K562 (cell line): ENCODE results near the gene GABPB2. TPM values are rescaled to one million over a fixed set of nuclear protein-coding genes. Genes with fewer than 3 reads are reported as not detected.
A peak's percentile ranks its signal among the peaks of the same experiment; 100 is the strongest.

ENCODE experiments used
- ARID2 ChIP-seq: fragments of 450-650 bp; IDR thresholded peaks from 2 replicates; pipeline ENCODE4 v1.6.1; 2017; ENCODE audit warnings: antibody characterized with exemption, mild to moderate bottlenecking
- ATF2 ChIP-seq: sonication (generic); formaldehyde crosslinking; IDR thresholded peaks from 2 replicates; pipeline ENCODE4 v1.8.1; 2022; ENCODE audit warnings: missing genetic modification reagents
- CTCFL ChIP-seq: IDR thresholded peaks from 2 replicates; pipeline ENCODE4 v1.6.1; 2011; ENCODE audit warnings: borderline replicate concordance, low read depth, mild to moderate bottlenecking, moderate library complexity, low read length; ENCODE audit not compliant: insufficient read depth, poor library complexity, severe bottlenecking
- EP300 ChIP-seq: IDR thresholded peaks from 2 replicates; pipeline ENCODE4 v1.6.1; 2012; ENCODE audit warnings: low read length, improper control_type of control experiment
- ESRRA ChIP-seq: fragments of 450-650 bp; IDR thresholded peaks from 2 replicates; pipeline ENCODE4 v1.6.1; 2014; ENCODE audit warnings: low read depth, mild to moderate bottlenecking, moderate library complexity, borderline replicate concordance
- FOXK2 ChIP-seq, 2 experiments: fragments of 450-650 bp; IDR thresholded peaks in 1 of 2; conservative IDR thresholded peaks in 1 of 2; 2 replicates each; pipeline ENCODE4 v1.6.1; 2016; ENCODE audit warnings: low read depth in 2 of 2, mild to moderate bottlenecking in 1 of 2
- MAZ ChIP-seq, 2 experiments: fragments of 450-650 bp in 1 of 2; sonication (generic) in 1 of 2; formaldehyde crosslinking; IDR thresholded peaks in 1 of 2; conservative IDR thresholded peaks in 1 of 2; 2 replicates each; pipeline versions ENCODE4 v1.4.0 to v1.5.0; 2020; ENCODE audit warnings: mild to moderate bottlenecking in 1 of 2, missing genetic modification reagents in 1 of 2
- MNT ChIP-seq, 2 experiments: fragments of 450-650 bp; conservative IDR thresholded peaks; 2 replicates each; pipeline ENCODE4 v1.6.1; 2017; ENCODE audit warnings: mild to moderate bottlenecking in 2 of 2, moderate library complexity in 2 of 2
- MYC ChIP-seq, 2 experiments: fragments of 250-450 bp in 1 of 2; sonication (Bioruptor Pico) in 1 of 2; IDR thresholded peaks; 2 replicates each; pipeline versions ENCODE4 v1.5.1 to v1.6.1; 2012 to 2021; ENCODE audit warnings: low read depth in 2 of 2, borderline replicate concordance in 1 of 2, improper control_type of control experiment in 1 of 2, low read length in 1 of 2, mild to moderate bottlenecking in 1 of 2, moderate library complexity in 1 of 2
- PCBP1 ChIP-seq: fragments of 200-400 bp; formaldehyde crosslinking; IDR thresholded peaks from 2 replicates; pipeline ENCODE4 v1.6.1; 2018; ENCODE audit warnings: mild to moderate bottlenecking, low read depth, low read length; ENCODE audit not compliant: poor library complexity, severe bottlenecking
- RBBP5 ChIP-seq: fragments of 200-600 bp; sonication (generic); IDR thresholded peaks from 2 replicates; pipeline ENCODE4 v1.6.1; 2012; ENCODE audit warnings: borderline replicate concordance, mild to moderate bottlenecking, low read length, control low read depth, inconsistent platforms; ENCODE audit not compliant: insufficient read depth, poor library complexity, severe bottlenecking
- TBL1XR1 ChIP-seq, 2 experiments: IDR thresholded peaks; 2 replicates each; pipeline ENCODE4 v1.6.1; 2012; ENCODE audit warnings: improper control_type of control experiment in 2 of 2, low read length in 2 of 2, mild to moderate bottlenecking in 1 of 2
- polyA plus RNA-seq, 8 experiments: library from polyadenylated mRNA; depleted of rRNA in 4 of 8; stranded (reverse) in 5 of 8; unstranded in 3 of 8; fragments of >200 nt; fragmentation: Nextera tagmentation in 2 of 8; fragmentation: Illumina TruSeq in 1 of 8; extraction: Ambion mirVana in 2 of 8; extraction: Trizol in 1 of 8; gene quantifications; 2 replicates each; pipeline versions ENCODE4 v1.2.1 to v1.2.3, GENCODE V29; 2011 to 2014; ENCODE audit warnings: inconsistent platforms in 1 of 8, missing spikeins in 1 of 8
- total RNA-seq, 7 experiments: library from RNA; depleted of rRNA in 6 of 7; stranded (reverse); fragments of >200 nt in 6 of 7; fragmentation: Illumina TruSeq in 2 of 7; extraction: Trizol in 2 of 7; gene quantifications; 2 replicates each; pipeline versions ENCODE4 v1.2.1 to v1.2.3, GENCODE V29; 2011 to 2021; ENCODE audit warnings: low replicate concordance in 1 of 7
- TF ChIP-seq, protein P1 (sequence below): fragments of 250-450 bp; sonication (Bioruptor Pico); IDR thresholded peaks from 2 replicates; pipeline ENCODE4 v1.5.0; 2022; ENCODE audit warnings: mild to moderate bottlenecking
- TF ChIP-seq, protein P2 (sequence below): fragments of 200-800 bp; sonication (Bioruptor generic); IDR thresholded peaks from 2 replicates; pipeline ENCODE4 v1.6.1; 2017; ENCODE audit warnings: missing genetic modification characterization, missing compliant biosample characterization

GABPB2 gene
- total and polyA plus RNA-seq, 9 of the 15 experiments (the other 6 are each of a cell fraction or from before 2014, with no cell fraction given) = 2.2 to 13.3 (median 6.1) TPM

DNA sequence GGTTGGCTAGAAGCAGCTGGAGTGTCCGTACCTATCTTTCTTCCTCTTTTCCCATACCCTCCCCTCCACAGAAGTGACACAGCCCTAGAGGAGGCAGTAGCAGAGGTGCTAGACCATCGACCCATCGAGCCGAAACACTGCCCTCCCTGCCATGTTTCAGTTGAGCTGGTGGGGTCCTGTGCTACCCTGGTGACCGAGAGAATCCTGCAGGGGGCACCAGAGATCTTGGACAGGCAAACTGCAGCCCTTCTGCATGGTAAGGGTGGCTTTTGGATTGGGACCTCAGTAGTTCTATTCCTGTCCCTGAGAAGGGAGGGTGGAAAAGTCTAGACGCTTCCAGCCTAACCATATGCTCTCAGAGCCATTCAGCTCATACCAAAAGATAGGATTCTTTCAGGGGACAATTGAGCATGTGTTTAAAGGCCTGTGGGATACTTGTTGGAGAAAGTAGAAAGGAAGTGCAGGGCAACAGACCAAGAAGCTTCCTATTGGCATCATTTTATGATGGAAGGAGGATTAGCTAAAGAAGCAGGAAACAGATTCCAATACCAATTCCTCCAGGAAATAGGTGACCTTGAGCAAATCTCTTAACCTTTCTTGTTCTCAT lies 45.9 kb upstream of the GABPB2 start (continued):
- TF ChIP-seq, protein P1, sequence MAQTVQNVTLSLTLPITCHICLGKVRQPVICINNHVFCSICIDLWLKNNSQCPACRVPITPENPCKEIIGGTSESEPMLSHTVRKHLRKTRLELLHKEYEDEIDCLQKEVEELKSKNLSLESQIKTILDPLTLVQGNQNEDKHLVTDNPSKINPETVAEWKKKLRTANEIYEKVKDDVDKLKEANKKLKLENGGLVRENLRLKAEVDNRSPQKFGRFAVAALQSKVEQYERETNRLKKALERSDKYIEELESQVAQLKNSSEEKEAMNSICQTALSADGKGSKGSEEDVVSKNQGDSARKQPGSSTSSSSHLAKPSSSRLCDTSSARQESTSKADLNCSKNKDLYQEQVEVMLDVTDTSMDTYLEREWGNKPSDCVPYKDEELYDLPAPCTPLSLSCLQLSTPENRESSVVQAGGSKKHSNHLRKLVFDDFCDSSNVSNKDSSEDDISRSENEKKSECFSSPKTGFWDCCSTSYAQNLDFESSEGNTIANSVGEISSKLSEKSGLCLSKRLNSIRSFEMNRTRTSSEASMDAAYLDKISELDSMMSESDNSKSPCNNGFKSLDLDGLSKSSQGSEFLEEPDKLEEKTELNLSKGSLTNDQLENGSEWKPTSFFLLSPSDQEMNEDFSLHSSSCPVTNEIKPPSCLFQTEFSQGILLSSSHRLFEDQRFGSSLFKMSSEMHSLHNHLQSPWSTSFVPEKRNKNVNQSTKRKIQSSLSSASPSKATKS = no peak
- TF ChIP-seq ESRRA (peak; percentile 12; the same call in 1 of the 2 replicates), EP300 (0 out of 2 replicates have a peak, but pooled peaks have one; percentile 3), RBBP5 (no peak), FOXK2 (conservative IDR thresholded peaks at IDR 0.05 in 1 of 2, IDR thresholded peaks at IDR 0.05 in 1 of 2; ENCODE audit: low read depth in 2 of 2) (peak; percentile 26 to 31; a peak in 1 of 4 replicates), ARID2 (peak; percentile 83; the same call in 1 of the 2 replicates), MAZ (CRISPR knock-in tag; conservative IDR thresholded peaks at IDR 0.05 in 1 of 2, IDR thresholded peaks at IDR 0.05 in 1 of 2) (peak in 1 of 2 experiments; percentile 63; a peak in 2 of 4 replicates), MYC (IDR thresholded peaks at IDR 0.05; ENCODE audit: low read depth, low read length) (peak; percentile 32; the same call in 1 of the 2 replicates), MYC (CRISPR knock-in tag; IDR thresholded peaks at IDR 0.05; ENCODE audit: borderline replicate concordance, low read depth) (no peak), CTCFL (peak; percentile 82), PCBP1 (no peak), ATF2 (CRISPR knock-in tag) (no peak), MNT (conservative IDR thresholded peaks at IDR 0.05) (0 out of 4 replicates have a peak, but pooled peaks of 1 of the 2 experiments have one; percentile 23), TBL1XR1 (IDR thresholded peaks at IDR 0.05; ENCODE audit: low read length in 2 of 2) (0 out of 4 replicates have a peak, but pooled peaks of 1 of the 2 experiments have one; percentile 33)
- TF ChIP-seq, protein P2, sequence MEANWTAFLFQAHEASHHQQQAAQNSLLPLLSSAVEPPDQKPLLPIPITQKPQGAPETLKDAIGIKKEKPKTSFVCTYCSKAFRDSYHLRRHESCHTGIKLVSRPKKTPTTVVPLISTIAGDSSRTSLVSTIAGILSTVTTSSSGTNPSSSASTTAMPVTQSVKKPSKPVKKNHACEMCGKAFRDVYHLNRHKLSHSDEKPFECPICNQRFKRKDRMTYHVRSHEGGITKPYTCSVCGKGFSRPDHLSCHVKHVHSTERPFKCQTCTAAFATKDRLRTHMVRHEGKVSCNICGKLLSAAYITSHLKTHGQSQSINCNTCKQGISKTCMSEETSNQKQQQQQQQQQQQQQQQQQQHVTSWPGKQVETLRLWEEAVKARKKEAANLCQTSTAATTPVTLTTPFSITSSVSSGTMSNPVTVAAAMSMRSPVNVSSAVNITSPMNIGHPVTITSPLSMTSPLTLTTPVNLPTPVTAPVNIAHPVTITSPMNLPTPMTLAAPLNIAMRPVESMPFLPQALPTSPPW (CRISPR knock-in tag) = peak; percentile 25; the same call in 1 of the 2 replicates
